Body of pancreas (tissue), 4 donors: ENCODE measurements around the gene ATP9B.

Experiments
- POLR2A ChIP-seq, 3 donors: fragments of 450-650 bp; IDR thresholded peaks; one replicate each; pipeline ENCODE4 v1.6.1; 2016; ENCODE audit warnings: antibody characterized with exemption in 3 of 3, mild to moderate bottlenecking in 2 of 3
- TF ChIP-seq, protein P1 (sequence below), 7 experiments: fragments of 450-650 bp in 4 of 7; fragments of 200-600 bp in 3 of 7; sonication (generic) in 3 of 7; IDR thresholded peaks; one replicate each; pipeline ENCODE4 v1.5.1; 2016 to 2019; ENCODE audit warnings: antibody characterized with exemption in 7 of 7

DNA sequence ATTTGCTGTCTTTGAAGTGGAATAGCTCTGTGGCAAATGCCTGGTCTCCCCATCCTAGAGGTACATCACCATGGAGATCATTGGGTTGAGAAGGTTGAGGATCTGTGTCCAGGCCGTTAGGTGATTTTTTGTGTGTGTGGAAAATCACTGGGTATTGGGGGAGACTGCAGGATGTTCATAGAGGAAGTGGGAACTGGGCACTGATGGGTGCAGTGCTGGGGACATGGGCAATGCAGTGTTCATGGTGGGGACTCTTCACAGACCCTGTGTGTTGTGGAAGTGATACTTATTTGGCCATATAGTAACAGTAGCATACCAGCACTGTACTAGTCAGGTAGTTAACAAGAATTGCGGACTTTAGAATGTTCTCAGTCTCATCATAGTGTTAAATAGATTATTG lies 34.9 kb downstream of the ATP9B start:
- TF ChIP-seq, protein P1, sequence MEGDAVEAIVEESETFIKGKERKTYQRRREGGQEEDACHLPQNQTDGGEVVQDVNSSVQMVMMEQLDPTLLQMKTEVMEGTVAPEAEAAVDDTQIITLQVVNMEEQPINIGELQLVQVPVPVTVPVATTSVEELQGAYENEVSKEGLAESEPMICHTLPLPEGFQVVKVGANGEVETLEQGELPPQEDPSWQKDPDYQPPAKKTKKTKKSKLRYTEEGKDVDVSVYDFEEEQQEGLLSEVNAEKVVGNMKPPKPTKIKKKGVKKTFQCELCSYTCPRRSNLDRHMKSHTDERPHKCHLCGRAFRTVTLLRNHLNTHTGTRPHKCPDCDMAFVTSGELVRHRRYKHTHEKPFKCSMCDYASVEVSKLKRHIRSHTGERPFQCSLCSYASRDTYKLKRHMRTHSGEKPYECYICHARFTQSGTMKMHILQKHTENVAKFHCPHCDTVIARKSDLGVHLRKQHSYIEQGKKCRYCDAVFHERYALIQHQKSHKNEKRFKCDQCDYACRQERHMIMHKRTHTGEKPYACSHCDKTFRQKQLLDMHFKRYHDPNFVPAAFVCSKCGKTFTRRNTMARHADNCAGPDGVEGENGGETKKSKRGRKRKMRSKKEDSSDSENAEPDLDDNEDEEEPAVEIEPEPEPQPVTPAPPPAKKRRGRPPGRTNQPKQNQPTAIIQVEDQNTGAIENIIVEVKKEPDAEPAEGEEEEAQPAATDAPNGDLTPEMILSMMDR (IDR thresholded peaks at IDR 0.05), result no peak
- TF ChIP-seq POLR2A (IDR thresholded peaks at IDR 0.05), result no peak
